Astrocyte (in vitro differentiated cells and primary cell): Measurements from ENCODE around the gene NBPF26.
"Not testable (repeated sequence)": the region's sequence is repeated elsewhere in the genome, so short reads cannot be mapped to it uniquely, and the experiment has no call there.

Experiments
- EZH2 ChIP-seq: IDR thresholded peaks from 2 replicates; pipeline ENCODE4 v1.6.1; 2012; ENCODE audit warnings: mild to moderate bottlenecking, low read length, inconsistent platforms; ENCODE audit not compliant: insufficient read depth
- TF ChIP-seq, protein P1 (sequence below): IDR thresholded peaks from 2 replicates; pipeline ENCODE4 v1.5.1; 2011; ENCODE audit warnings: low read depth, mild to moderate bottlenecking, inconsistent platforms, low read length, moderate library complexity; ENCODE audit not compliant: insufficient read depth

DNA sequence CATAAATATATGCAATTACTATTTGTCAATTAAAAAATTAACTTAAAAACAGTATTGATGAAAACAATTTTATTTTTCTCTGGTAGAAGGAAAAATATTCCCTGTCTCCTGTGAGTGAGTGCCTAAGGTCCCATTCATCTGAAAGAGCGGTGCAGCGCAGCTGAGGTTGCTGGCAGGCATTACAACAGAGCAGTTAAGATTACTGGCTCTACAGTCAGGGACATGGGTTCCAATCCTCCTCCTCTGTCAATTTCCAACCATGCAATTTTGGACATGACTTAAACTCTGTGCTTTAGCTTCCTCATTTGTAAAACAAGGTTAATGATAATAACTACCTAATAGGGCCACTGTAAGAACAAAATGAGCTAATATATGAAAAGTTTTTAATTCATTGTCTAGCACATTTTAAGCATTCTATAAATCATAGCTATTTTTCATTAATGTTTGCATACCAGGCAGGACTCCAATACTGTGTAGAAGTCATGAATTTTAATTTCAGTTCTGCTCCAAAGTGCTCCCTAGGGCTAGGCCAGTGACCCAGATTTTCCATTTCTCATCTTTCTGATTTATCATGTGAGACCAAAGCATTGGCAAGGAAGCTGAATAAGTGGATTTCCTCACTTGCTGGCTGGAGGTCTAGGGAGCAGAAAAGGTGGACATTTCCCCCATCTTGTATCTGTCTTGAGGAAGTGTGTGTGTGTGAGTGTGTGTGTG, 43.5 kb upstream of the NBPF26 start:
- TF ChIP-seq, protein P1, sequence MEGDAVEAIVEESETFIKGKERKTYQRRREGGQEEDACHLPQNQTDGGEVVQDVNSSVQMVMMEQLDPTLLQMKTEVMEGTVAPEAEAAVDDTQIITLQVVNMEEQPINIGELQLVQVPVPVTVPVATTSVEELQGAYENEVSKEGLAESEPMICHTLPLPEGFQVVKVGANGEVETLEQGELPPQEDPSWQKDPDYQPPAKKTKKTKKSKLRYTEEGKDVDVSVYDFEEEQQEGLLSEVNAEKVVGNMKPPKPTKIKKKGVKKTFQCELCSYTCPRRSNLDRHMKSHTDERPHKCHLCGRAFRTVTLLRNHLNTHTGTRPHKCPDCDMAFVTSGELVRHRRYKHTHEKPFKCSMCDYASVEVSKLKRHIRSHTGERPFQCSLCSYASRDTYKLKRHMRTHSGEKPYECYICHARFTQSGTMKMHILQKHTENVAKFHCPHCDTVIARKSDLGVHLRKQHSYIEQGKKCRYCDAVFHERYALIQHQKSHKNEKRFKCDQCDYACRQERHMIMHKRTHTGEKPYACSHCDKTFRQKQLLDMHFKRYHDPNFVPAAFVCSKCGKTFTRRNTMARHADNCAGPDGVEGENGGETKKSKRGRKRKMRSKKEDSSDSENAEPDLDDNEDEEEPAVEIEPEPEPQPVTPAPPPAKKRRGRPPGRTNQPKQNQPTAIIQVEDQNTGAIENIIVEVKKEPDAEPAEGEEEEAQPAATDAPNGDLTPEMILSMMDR, result not testable (repeated sequence)
- TF ChIP-seq EZH2, result not testable (repeated sequence)
